Fibroblast of lung (primary cell): ENCODE results near the gene LIN7C.

Experiments
- CTCF ChIP-seq, 2 donors: IDR thresholded peaks in 1 of 2; conservative IDR thresholded peaks in 1 of 2; 1 replicate in 1 of 2; 2 replicates in 1 of 2; pipeline ENCODE4 v1.5.1; 2011 to 2012; ENCODE audit warnings: low read length in 2 of 2, control low read depth in 1 of 2, inconsistent platforms in 1 of 2, low read depth in 1 of 2, mild to moderate bottlenecking in 1 of 2
- EZH2 ChIP-seq: IDR thresholded peaks from 2 replicates; pipeline ENCODE4 v1.5.1; 2012; ENCODE audit warnings: low read length, control low read depth, mild to moderate bottlenecking; ENCODE audit errors: missing control alignments

GRCh38 chr11:27452147-27452546 is 54.4 kb downstream of the LIN7C start:
- no peak for TF ChIP-seq CTCF (conservative IDR thresholded peaks at IDR 0.05 in 1 of 2, IDR thresholded peaks at IDR 0.05 in 1 of 2; ENCODE audit: low read depth in 1 of 2, low read length in 2 of 2)
- no peak for TF ChIP-seq EZH2
